Cardiac muscle cell (in vitro differentiated cells and primary cell): ENCODE results near the gene KCNIP4. TPM values are rescaled to one million over a fixed set of nuclear protein-coding genes. Genes with fewer than 3 reads are reported as not detected.
A peak's percentile ranks its signal among the peaks of the same experiment; 100 is the strongest.

Source experiments
- DNase-seq, 2 donors: peaks; one replicate each; pipeline versions ENCODE4 v3.0.0 to v3.0.0-alpha.2; 2010 to 2017; ENCODE audit warnings: low read depth in 1 of 2, low spot score in 1 of 2
- H3K27ac ChIP-seq: fragments of 200-600 bp; sonication (generic); 2 replicates; pipeline ENCODE4 v1.5.1; 2016
- H3K27me3 ChIP-seq: fragments of 200-600 bp; sonication (generic); 2 replicates; pipeline ENCODE4 v1.6.0; 2016; ENCODE audit warnings: control low read depth
- H3K36me3 ChIP-seq: fragments of 200-600 bp; sonication (generic); 2 replicates; pipeline ENCODE4 v1.5.1; 2016; ENCODE audit warnings: control low read depth
- H3K4me1 ChIP-seq: fragments of 200-600 bp; sonication (generic); 2 replicates; pipeline ENCODE4 v1.8.1; 2017; ENCODE audit warnings: low read depth, mild to moderate bottlenecking, mixed run types
- H3K4me3 ChIP-seq: fragments of 200-600 bp; sonication (generic); 2 replicates; pipeline ENCODE4 v1.5.1; 2016; ENCODE audit warnings: mild to moderate bottlenecking
- H3K9me3 ChIP-seq: fragments of 200-600 bp; sonication (generic); 2 replicates; pipeline ENCODE4 v1.5.1; 2017; ENCODE audit warnings: low read depth, mild to moderate bottlenecking, control low read depth
- polyA plus RNA-seq: library from polyadenylated mRNA; unstranded; fragments of >200 nt; fragmentation: Nextera tagmentation; extraction: Ambion mirVana; gene quantifications from 2 replicates; pipeline ENCODE4 v1.2.1, GENCODE V29; 2016
- total RNA-seq: library from RNA; depleted of rRNA; stranded (reverse); fragments of >200 nt; gene quantifications from 2 replicates; pipeline ENCODE4 v1.2.3, GENCODE V29; 2016
- TF ChIP-seq, protein P1 (sequence below): IDR thresholded peaks from 2 replicates; pipeline ENCODE4 v1.5.1; 2012; ENCODE audit warnings: low read depth, mild to moderate bottlenecking, low read length

Gene KCNIP4
- total and polyA plus RNA-seq, 2 experiments from 2014 or later, result 14.5 to 15.9 TPM

DNA sequence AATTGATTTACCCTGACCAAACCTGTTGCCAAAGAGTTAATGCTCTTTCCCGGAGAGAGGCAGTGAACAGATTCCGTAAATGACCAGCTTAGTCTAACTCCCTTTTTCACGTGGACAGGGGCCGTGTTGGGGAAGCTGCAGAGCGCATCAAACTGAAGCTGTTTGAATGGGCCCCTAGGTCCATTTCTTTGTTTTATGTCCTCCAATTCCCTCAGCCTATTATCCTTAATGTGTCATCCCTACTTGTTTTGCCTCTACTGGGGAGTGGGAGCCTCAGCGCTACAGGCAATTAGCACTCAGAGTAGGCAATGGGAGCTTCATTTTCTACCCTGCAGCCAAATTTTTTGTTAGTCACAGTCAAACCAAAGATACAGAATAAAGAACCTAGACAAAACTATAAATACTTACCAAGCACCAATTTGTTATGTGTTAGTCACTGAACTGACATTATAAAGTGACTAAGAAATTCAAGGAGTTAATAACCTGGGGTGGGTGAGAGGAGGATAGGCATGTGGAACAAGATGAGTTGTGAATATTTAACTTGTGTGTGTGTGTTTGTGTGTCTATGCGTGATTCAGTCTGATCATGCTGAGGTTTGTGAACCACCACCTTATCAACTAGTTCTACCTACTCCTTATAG is 830.9 kb downstream of the KCNIP4 start:
- Histone ChIP-seq H3K4me1 (no peaks in the 10 kb centered on the region), H3K9me3 (no peaks in the 10 kb centered on the region), H3K27me3 (no peaks in the 10 kb centered on the region), H3K36me3 (no peaks in the 10 kb centered on the region), H3K27ac (no peak overlapping the region), H3K4me3 (no peak overlapping the region)
- TF ChIP-seq, protein P1, sequence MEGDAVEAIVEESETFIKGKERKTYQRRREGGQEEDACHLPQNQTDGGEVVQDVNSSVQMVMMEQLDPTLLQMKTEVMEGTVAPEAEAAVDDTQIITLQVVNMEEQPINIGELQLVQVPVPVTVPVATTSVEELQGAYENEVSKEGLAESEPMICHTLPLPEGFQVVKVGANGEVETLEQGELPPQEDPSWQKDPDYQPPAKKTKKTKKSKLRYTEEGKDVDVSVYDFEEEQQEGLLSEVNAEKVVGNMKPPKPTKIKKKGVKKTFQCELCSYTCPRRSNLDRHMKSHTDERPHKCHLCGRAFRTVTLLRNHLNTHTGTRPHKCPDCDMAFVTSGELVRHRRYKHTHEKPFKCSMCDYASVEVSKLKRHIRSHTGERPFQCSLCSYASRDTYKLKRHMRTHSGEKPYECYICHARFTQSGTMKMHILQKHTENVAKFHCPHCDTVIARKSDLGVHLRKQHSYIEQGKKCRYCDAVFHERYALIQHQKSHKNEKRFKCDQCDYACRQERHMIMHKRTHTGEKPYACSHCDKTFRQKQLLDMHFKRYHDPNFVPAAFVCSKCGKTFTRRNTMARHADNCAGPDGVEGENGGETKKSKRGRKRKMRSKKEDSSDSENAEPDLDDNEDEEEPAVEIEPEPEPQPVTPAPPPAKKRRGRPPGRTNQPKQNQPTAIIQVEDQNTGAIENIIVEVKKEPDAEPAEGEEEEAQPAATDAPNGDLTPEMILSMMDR, result no peak
- DNase-seq, result no peak

DNA sequence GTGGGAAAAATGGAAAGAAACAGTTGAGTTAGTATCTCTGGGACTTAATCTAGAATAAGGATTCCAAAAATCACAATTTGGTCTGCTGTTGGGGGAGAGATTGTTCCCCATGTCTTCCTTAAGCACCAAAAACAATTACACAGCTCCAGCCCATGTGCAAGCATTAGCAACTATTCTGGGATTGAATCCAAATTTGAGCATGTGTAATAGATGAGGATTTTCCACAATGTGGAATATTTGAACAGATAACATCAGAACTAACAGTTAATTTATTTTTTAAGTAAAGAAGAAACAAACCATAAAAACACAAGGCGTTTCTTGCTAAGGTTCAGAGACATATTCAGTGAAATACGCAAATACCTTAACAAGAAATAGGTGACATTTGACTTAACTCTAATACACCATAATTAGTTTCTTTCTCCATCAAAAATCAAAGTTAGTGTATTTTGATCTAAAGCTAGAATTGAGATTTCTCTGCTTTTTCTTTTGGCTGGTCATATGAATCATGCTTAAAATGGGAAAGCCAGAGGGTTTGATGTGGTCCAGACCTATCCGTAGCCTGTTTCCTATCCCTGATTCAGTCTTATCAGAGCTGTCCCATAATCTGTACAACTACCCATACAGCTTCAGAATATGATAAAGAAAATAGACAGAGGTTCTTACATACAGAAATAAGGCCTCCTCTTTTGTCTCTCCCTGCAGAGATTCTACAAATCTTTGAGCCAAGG is 834.9 kb downstream of the KCNIP4 start:
- Histone ChIP-seq H3K36me3 (no peaks in the 10 kb centered on the region), H3K4me1 (no peaks in the 10 kb centered on the region), H3K27me3 (no peaks in the 10 kb centered on the region), H3K9me3 (no peaks in the 10 kb centered on the region), H3K4me3 (no peak overlapping the region), H3K27ac (no peak overlapping the region)
- DNase-seq, result peak in 1 of 2 donors; percentile 69
- TF ChIP-seq, protein P1, result no peak

DNA sequence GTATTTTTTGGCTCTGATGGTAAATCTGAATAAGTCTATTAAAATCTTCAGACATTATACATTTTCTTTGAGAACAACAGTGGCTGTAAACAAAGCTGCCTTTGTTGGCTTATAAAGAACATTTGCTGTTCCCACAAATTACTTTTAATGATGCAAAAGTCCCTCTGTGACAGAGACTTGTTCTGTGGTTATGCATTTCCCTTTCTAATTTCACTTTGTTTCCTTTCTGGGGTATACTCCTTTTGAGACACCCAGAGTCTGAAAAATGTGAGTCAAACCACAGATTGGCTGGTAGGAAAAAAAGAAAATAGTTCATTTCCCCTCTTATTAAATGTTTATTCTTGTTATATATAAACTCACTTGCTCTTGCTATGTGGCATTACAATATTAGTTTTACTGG is 845.9 kb downstream of the KCNIP4 start:
- DNase-seq, result no peak
- no peak overlapping the region for H3K4me3 ChIP-seq
- H3K4me1 ChIP-seq, result no peaks in the 10 kb centered on the region
- H3K9me3 ChIP-seq, result no peaks in the 10 kb centered on the region
- TF ChIP-seq, protein P1, result no peak
- H3K27ac ChIP-seq, result no peak overlapping the region
- no peaks in the 10 kb centered on the region for H3K27me3 ChIP-seq
- no peaks in the 10 kb centered on the region for H3K36me3 ChIP-seq

DNA sequence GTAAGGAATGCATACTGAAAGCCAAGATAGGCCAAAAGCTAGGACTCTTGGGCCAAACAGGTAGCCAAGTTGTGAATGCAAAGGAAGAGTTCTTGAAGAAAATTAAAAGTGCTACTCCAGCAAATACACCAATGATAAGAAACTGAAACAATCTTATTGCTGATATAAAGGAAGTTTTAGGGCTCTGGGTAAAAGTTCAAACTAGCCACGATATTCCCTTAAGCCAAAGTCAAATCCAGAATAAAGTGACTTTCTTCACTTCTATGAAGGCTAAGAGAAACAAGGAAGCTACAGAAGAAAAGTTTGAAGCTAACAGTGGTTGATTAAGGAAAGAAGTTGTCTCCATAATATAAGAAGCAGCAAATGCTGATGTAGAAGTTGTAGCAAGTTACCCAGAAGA is 850.7 kb downstream of the KCNIP4 start:
- Histone ChIP-seq H3K36me3 (no peaks in the 10 kb centered on the region), H3K4me3 (no peak overlapping the region), H3K27ac (no peak overlapping the region), H3K9me3 (no peaks in the 10 kb centered on the region), H3K4me1 (no peaks in the 10 kb centered on the region), H3K27me3 (no peaks in the 10 kb centered on the region)
- no peak for DNase-seq
- TF ChIP-seq, protein P1, result no peak

DNA sequence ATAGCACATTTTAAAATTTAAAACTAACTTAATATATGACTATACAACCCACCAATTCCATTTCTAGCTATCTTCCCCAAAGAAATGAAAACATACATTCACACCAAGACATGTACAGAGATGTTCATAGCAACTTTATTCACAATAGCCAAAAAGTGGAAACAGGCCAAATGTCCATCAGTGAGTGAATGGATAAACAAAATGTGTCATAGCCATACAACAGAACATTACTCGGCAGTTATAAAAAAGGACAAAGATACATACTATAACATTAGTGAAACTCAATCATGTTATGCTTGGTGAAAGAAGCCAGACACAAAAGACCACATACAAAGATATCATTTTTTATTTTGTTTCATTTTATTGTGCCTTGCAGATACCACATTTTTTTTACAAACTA is 851.5 kb downstream of the KCNIP4 start:
- TF ChIP-seq, protein P1, result no peak
- Histone ChIP-seq H3K36me3 (no peaks in the 10 kb centered on the region), H3K27ac (no peak overlapping the region), H3K9me3 (no peaks in the 10 kb centered on the region), H3K27me3 (no peaks in the 10 kb centered on the region), H3K4me3 (no peak overlapping the region), H3K4me1 (no peaks in the 10 kb centered on the region)
- DNase-seq, result no peak
